ENCODE results near the gene CHID1.

GRCh38 chr11:934527-934926, 23.9 kb upstream of the CHID1 start:
- TF ChIP-seq CTCF (IDR thresholded peaks at IDR 0.05) = no peak
- no peak for TF ChIP-seq EZH2 (IDR thresholded peaks at IDR 0.05; ENCODE audit: borderline replicate concordance, insufficient read depth, low read depth, low read length, poor library complexity, severe bottlenecking)
